HepG2 (cell line): ENCODE data around the gene MACROH2A1. TPM values are rescaled to one million over a fixed set of nuclear protein-coding genes. Genes with fewer than 3 reads are reported as not detected.

Source experiments
- ATAC-seq: fragments of 200-7000 bp; cut with Tn5 transposase; 3 replicates; pipeline ENCODE4 v1.9.1; 2020; ENCODE audit warnings: mild to moderate bottlenecking, moderate library complexity
- BruUV-seq: library from RNA; stranded (reverse); fragments of 400-500 nt; replicated peaks from 2 replicates; lab custom pipeline; 2021; lab: Mats Ljungman, UMichigan
- CTCF ChIA-PET: fragments of 300-600 bp; formaldehyde crosslinking; extraction: SDS; loops from one replicate; lab custom pipeline; 2021; ENCODE audit warnings: low total read pairs, inconsistent platforms, low intra/inter-chr PET ratio; lab: Yijun Ruan, JAX
- POLR2A ChIA-PET: fragments of 350-600 bp; sonication (Branson Sonifier 250); formaldehyde crosslinking; loops from one replicate; lab custom pipeline; 2020; ENCODE audit warnings: antibody characterized with exemption, inconsistent platforms; lab: Yijun Ruan, JAX
- DNase-seq: peaks from one replicate; pipeline ENCODE4 v3.0.0-alpha.2; 2015; ENCODE audit warnings: low spot score
- FAIRE-seq: peaks from 3 replicates; lab custom pipeline; 2011; peaks lifted over from hg19 to GRCh38; lab: Jason Lieb, UNC
- H2AFZ ChIP-seq: one replicate; pipeline ENCODE4 v1.6.1; 2011; ENCODE audit warnings: low read length, inconsistent platforms
- H3K27ac ChIP-seq: fragments of 300-600 bp; 3 replicates; pipeline ENCODE4 v1.8.0; 2011; ENCODE audit warnings: mixed run types, mild to moderate bottlenecking, mixed read lengths, low read length, inconsistent platforms; ENCODE audit not compliant: insufficient read depth; ENCODE audit errors: extremely low read length
- H3K27me3 ChIP-seq, 2 experiments: fragments of 200-600 bp in 1 of 2; 2 replicates in 1 of 2; 3 replicates in 1 of 2; pipeline versions ENCODE4 v1.6.0 to v1.8.0; 2011; ENCODE audit warnings: low read length in 2 of 2, mild to moderate bottlenecking in 2 of 2, moderate library complexity in 2 of 2, inconsistent platforms in 1 of 2; ENCODE audit not compliant: insufficient read depth in 2 of 2, control insufficient read depth in 1 of 2
- H3K36me3 ChIP-seq, 2 experiments: fragments of 200-600 bp in 1 of 2; replicated peaks in 1 of 2; 2 replicates in 1 of 2; 3 replicates in 1 of 2; pipeline versions ENCODE4 v1.5.1 to v1.8.0; 2011; ENCODE audit warnings: low read length in 2 of 2, inconsistent platforms in 1 of 2; ENCODE audit not compliant: insufficient read depth in 2 of 2, control insufficient read depth in 1 of 2
- H3K4me1 ChIP-seq: 2 replicates; pipeline ENCODE4 v1.5.1; 2012; ENCODE audit warnings: low read length, inconsistent platforms; ENCODE audit not compliant: insufficient read depth
- H3K4me2 ChIP-seq: 2 replicates; pipeline ENCODE4 v1.6.0; 2011; ENCODE audit warnings: low read depth, low read length, inconsistent platforms
- H3K4me3 ChIP-seq, 3 experiments: fragments of 200-600 bp in 1 of 3; sonication (generic), shearing (Covaris generic) in 1 of 3; replicated peaks in 1 of 3; 2 replicates each; pipeline ENCODE4 v1.5.1; 2011 to 2016; ENCODE audit warnings: low read length in 3 of 3, inconsistent platforms in 2 of 3, low read depth in 2 of 3, mild to moderate bottlenecking in 2 of 3, control low read depth in 1 of 3, mixed read lengths in 1 of 3; ENCODE audit not compliant: insufficient read depth in 1 of 3
- H3K79me2 ChIP-seq: one replicate; pipeline ENCODE4 v1.6.1; 2011; ENCODE audit warnings: low read length, inconsistent platforms; ENCODE audit not compliant: insufficient read depth
- H3K9ac ChIP-seq: 2 replicates; pipeline ENCODE4 v1.6.0; 2011; ENCODE audit warnings: mild to moderate bottlenecking, low read depth, low read length, inconsistent platforms; ENCODE audit not compliant: insufficient read depth
- H3K9me3 ChIP-seq: 2 replicates; pipeline ENCODE4 v1.5.1; 2012; ENCODE audit warnings: mild to moderate bottlenecking, low read length
- H4K20me1 ChIP-seq: 2 replicates; pipeline ENCODE4 v1.6.0; 2011; ENCODE audit warnings: inconsistent platforms, mild to moderate bottlenecking, low read length, moderate library complexity; ENCODE audit not compliant: insufficient read depth
- CERS6 ChIP-seq: sonication (generic); formaldehyde crosslinking; IDR thresholded peaks from 2 replicates; pipeline ENCODE4 v1.5.0; 2020; ENCODE audit warnings: missing genetic modification reagents
- CHCHD3 ChIP-seq: sonication (generic); formaldehyde crosslinking; IDR thresholded peaks from 2 replicates; pipeline ENCODE4 v1.8.0; 2022; ENCODE audit warnings: mild to moderate bottlenecking, missing genetic modification reagents, moderate library complexity
- DNMT1 ChIP-seq: sonication (generic); formaldehyde crosslinking; IDR thresholded peaks from 2 replicates; pipeline ENCODE4 v1.5.1; 2020; ENCODE audit warnings: mild to moderate bottlenecking, missing genetic modification reagents
- GZF1 ChIP-seq: sonication (generic); formaldehyde crosslinking; IDR thresholded peaks from 2 replicates; pipeline ENCODE4 v1.5.1; 2020; ENCODE audit warnings: mild to moderate bottlenecking, missing genetic modification reagents
- HOXA9 ChIP-seq: sonication (generic); formaldehyde crosslinking; IDR thresholded peaks from 2 replicates; pipeline ENCODE4 v1.8.1; 2022; ENCODE audit warnings: missing genetic modification reagents, mild to moderate bottlenecking, moderate library complexity, borderline replicate concordance
- IRF2 ChIP-seq: IDR thresholded peaks from 2 replicates; pipeline ENCODE4 v1.6.1; 2018; ENCODE audit warnings: missing genetic modification reagents, missing compliant biosample characterization
- KDM2A ChIP-seq: sonication (generic); formaldehyde crosslinking; IDR thresholded peaks from 2 replicates; pipeline ENCODE4 v1.4.0; 2020; ENCODE audit warnings: low read depth, missing genetic modification reagents, borderline replicate concordance
- NCOA1 ChIP-seq: sonication (generic); formaldehyde crosslinking; IDR thresholded peaks from 2 replicates; pipeline ENCODE4 v1.9.0; 2021; ENCODE audit warnings: missing genetic modification reagents
- NRL ChIP-seq: sonication (generic); formaldehyde crosslinking; IDR thresholded peaks from 2 replicates; pipeline ENCODE4 v1.5.0; 2020; ENCODE audit warnings: missing genetic modification reagents, mild to moderate bottlenecking, moderate library complexity, borderline replicate concordance
- RBM39 ChIP-seq: fragments of 200-400 bp; formaldehyde crosslinking; IDR thresholded peaks from one replicate; pipeline ENCODE4 v1.6.1; 2018; ENCODE audit warnings: antibody characterized with exemption, mild to moderate bottlenecking, low read depth, low read length; ENCODE audit not compliant: poor library complexity, severe bottlenecking
- REST ChIP-seq, 2 experiments: IDR thresholded peaks; 2 replicates each; pipeline ENCODE4 v1.6.1; 2011 to 2012; ENCODE audit warnings: low read length in 2 of 2, borderline replicate concordance in 1 of 2, low read depth in 1 of 2, mild to moderate bottlenecking in 1 of 2, moderate library complexity in 1 of 2
- SCMH1 ChIP-seq: sonication (generic); formaldehyde crosslinking; IDR thresholded peaks from 2 replicates; pipeline ENCODE4 v1.9.0; 2021; ENCODE audit warnings: missing genetic modification reagents, mild to moderate bottlenecking, borderline replicate concordance
- SP4 ChIP-seq: sonication (generic); formaldehyde crosslinking; IDR thresholded peaks from 2 replicates; pipeline ENCODE4 v1.8.1; 2023; ENCODE audit warnings: mild to moderate bottlenecking, missing genetic modification reagents
- ZNF296 ChIP-seq: sonication (generic); formaldehyde crosslinking; conservative IDR thresholded peaks from 2 replicates; pipeline ENCODE4 v1.5.0; 2020; ENCODE audit warnings: mild to moderate bottlenecking, missing genetic modification reagents
- ZNF546 ChIP-seq: sonication (generic); formaldehyde crosslinking; conservative IDR thresholded peaks from 2 replicates; pipeline ENCODE4 v1.8.1; 2023; ENCODE audit warnings: mild to moderate bottlenecking, missing genetic modification reagents
- WGBS: methylation state at CpG from one replicate; pipeline ENCODE4 v1.1.6; 2017; ENCODE audit warnings: low lambda C conversion rate; 5-methylcytosine and 5-hydroxymethylcytosine counted together
- in situ Hi-C: cut with HindIII; loops from 2 replicates; pipeline ENCODE4 v1.10.0; 2017; ENCODE audit warnings: low pct_unique_long_range_greater_than_20kb; ENCODE audit not compliant: extremely low pct_ligation_motif_present
- intact Hi-C: fragments of 100-400 bp; cut with micrococcal nuclease; formaldehyde crosslinking; loops from one replicate; pipeline ENCODE4 v1.10.0; 2022; ENCODE audit not compliant: unreplicated experiment
- polyA plus RNA-seq, 8 experiments: library from polyadenylated mRNA; depleted of rRNA in 3 of 8; stranded (reverse) in 7 of 8; unstranded in 1 of 8; fragments of >200 nt; fragmentation: Illumina TruSeq in 4 of 8; extraction: Trizol in 4 of 8; gene quantifications; 2 replicates each; pipeline versions ENCODE4 v1.2.1 to v1.2.3, GENCODE V29; 2011 to 2016; ENCODE audit warnings: low read depth in 4 of 8, missing spikeins in 1 of 8, mixed read lengths in 1 of 8; ENCODE audit not compliant: insufficient read depth in 1 of 8
- total RNA-seq, 5 experiments: library from RNA; depleted of rRNA; stranded (reverse); fragments of >200 nt; fragmentation: Illumina TruSeq; extraction: Trizol; gene quantifications; 2 replicates each; pipeline ENCODE4 v1.2.3, GENCODE V29; 2016; ENCODE audit warnings: low read depth in 1 of 5

Gene MACROH2A1
- total and polyA plus RNA-seq, 2 of the 13 experiments (the other 11 are each of a cell fraction or from before 2014, with no cell fraction given), result 69.1 to 158 TPM

- POLR2A ChIA-PET, result no interaction called here
Measured at GRCh38 chr5:135443161-135443960, 44.3 kb upstream of the MACROH2A1 start.

More at GRCh38 chr5:135443161-135443960, 44.3 kb upstream of the MACROH2A1 start:
- Histone ChIP-seq H3K9ac (no peak overlapping the region), H3K36me3 (no peaks in the 10 kb centered on the region), H3K27ac (no peak overlapping the region), H2AFZ (no peak overlapping the region), H4K20me1 (no peaks in the 10 kb centered on the region), H3K4me1 (peaks cover 2% of the 10 kb centered on the region), H3K27me3 (peaks cover 6 to 74% of the 10 kb centered on the region in 2 experiments; a peak in 4 of 5 replicates), H3K4me2 (no peak overlapping the region)
- intact Hi-C loops, result no loop called here
- no TSS peak for BruUV-seq
- no peak for DNase-seq
- no peak for TF ChIP-seq CERS6 (CRISPR knock-in tag)
- no peak for TF ChIP-seq RBM39
- no peak for TF ChIP-seq GZF1
- TF ChIP-seq ZNF546 (CRISPR knock-in tag), result no peak
- no peak for TF ChIP-seq ZNF296
- no peak for TF ChIP-seq NCOA1 (CRISPR knock-in tag)
- TF ChIP-seq NRL (CRISPR knock-in tag), result no peak
- no peak for TF ChIP-seq SP4 (CRISPR knock-in tag)
- no peak for TF ChIP-seq IRF2 (CRISPR knock-in tag)
- no peak for TF ChIP-seq HOXA9 (CRISPR knock-in tag)
- TF ChIP-seq DNMT1 (CRISPR knock-in tag), result no peak
- no peak for TF ChIP-seq CHCHD3 (CRISPR knock-in tag)
- TF ChIP-seq KDM2A, result no peak
- TF ChIP-seq SCMH1, result no peak
- no peak for TF ChIP-seq REST (IDR thresholded peaks at IDR 0.05; ENCODE audit: borderline replicate concordance in 1 of 2, low read depth in 1 of 2, low read length in 2 of 2)
- TF ChIP-seq, all 625 proteins: peak for 0
- in situ Hi-C loops, result no loop called here
- WGBS, result 8% methylated on average over 5 of the region's 6 CpGs
- Histone ChIP-seq H3K79me2 (no peaks in the 10 kb centered on the region), H3K4me3 (no peak overlapping the region), H3K9me3 (no peaks in the 10 kb centered on the region)
- CTCF ChIA-PET, result no interaction called here
- no peak for FAIRE-seq
- ATAC-seq, result peak; percentile 32; the same call in 1 of the 3 replicates
